ENCODE data around the gene DTNA.

Gene DTNA

DNA sequence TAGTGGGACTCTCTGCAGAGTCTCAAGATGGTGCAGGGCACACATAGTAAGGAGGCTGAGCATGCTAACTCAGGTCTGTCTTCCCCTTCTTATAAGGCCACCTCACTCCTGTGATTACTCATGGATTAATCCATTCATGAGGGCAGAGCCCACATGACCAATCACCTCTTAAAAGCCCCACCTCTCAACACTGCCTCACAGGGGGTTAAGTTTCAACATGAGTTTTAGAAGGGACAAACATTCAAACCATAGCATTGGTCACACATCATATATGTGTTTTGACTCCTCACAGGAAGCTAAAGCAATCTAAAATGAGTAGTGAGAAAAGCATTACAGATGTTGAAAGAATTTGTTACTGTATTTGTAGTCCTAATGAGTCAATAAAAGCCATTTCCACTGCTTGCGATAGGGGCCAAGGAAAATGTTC, 57.5 kb downstream of the DTNA start:
- Histone ChIP-seq H3K27me3 (ENCODE audit: control insufficient read depth, low read length) (no peaks in the 10 kb centered on the region; the same call in 1 of the 2 replicates), H3K9me3 (ENCODE audit: control insufficient read depth, insufficient read depth, low read length) (no peaks in the 10 kb centered on the region), H3K9me2 (replicated peaks; ENCODE audit: control insufficient read depth, low read length) (no peaks in the 10 kb centered on the region), H3K27ac (ENCODE audit: low read depth, low read length) (no peak overlapping the region), H3F3A (ENCODE audit: control insufficient read depth, insufficient read depth) (no peaks in the 10 kb centered on the region), H3K36me3 (ENCODE audit: control insufficient read depth, low read length) (no peaks in the 10 kb centered on the region), H4K20me1 (ENCODE audit: control insufficient read depth, insufficient read depth, low read depth, low read length) (no peaks in the 10 kb centered on the region), H3K4me2 (ENCODE audit: low read length) (no peak overlapping the region), H3K4me1 (ENCODE audit: control insufficient read depth, low read length) (no peaks in the 10 kb centered on the region), H3K79me2 (ENCODE audit: control insufficient read depth, low read length) (no peaks in the 10 kb centered on the region), H3K4me3 (ENCODE audit: low read length) (no peak overlapping the region)
- TF ChIP-seq EZH2phosphoT487 (IDR thresholded peaks at IDR 0.05; ENCODE audit: borderline replicate concordance, low read length) (no peak), CTCF (IDR thresholded peaks at IDR 0.05; ENCODE audit: low read depth, low read length, poor library complexity, severe bottlenecking) (no peak)

- TF ChIP-seq EZH2phosphoT487 (IDR thresholded peaks at IDR 0.05; ENCODE audit: borderline replicate concordance, low read length) (no peak), CTCF (IDR thresholded peaks at IDR 0.05; ENCODE audit: low read depth, low read length, poor library complexity, severe bottlenecking) (no peak)
- H3K79me2 ChIP-seq (ENCODE audit: control insufficient read depth, low read length) = no peaks in the 10 kb centered on the region
- H3K4me3 ChIP-seq (ENCODE audit: low read length) = no peak overlapping the region
- H3K9me3 ChIP-seq (ENCODE audit: control insufficient read depth, insufficient read depth, low read length) = no peaks in the 10 kb centered on the region
- H3K4me2 ChIP-seq (ENCODE audit: low read length) = no peak overlapping the region
- H3K36me3 ChIP-seq (ENCODE audit: control insufficient read depth, low read length) = no peaks in the 10 kb centered on the region
- no peak overlapping the region for H3K27ac ChIP-seq (ENCODE audit: low read depth, low read length)
- H3K9me2 ChIP-seq (replicated peaks; ENCODE audit: control insufficient read depth, low read length) = no peaks in the 10 kb centered on the region
- H3F3A ChIP-seq (ENCODE audit: control insufficient read depth, insufficient read depth) = no peaks in the 10 kb centered on the region
- H3K4me1 ChIP-seq (ENCODE audit: control insufficient read depth, low read length) = no peaks in the 10 kb centered on the region
- H4K20me1 ChIP-seq (ENCODE audit: control insufficient read depth, insufficient read depth, low read depth, low read length) = no peaks in the 10 kb centered on the region
- H3K27me3 ChIP-seq (ENCODE audit: control insufficient read depth, low read length) = peaks cover 5% of the 10 kb centered on the region; the same call in 1 of the 2 replicates
Observed at GRCh38 chr18:34771958-34772357, 61.9 kb downstream of the DTNA start.

DNA sequence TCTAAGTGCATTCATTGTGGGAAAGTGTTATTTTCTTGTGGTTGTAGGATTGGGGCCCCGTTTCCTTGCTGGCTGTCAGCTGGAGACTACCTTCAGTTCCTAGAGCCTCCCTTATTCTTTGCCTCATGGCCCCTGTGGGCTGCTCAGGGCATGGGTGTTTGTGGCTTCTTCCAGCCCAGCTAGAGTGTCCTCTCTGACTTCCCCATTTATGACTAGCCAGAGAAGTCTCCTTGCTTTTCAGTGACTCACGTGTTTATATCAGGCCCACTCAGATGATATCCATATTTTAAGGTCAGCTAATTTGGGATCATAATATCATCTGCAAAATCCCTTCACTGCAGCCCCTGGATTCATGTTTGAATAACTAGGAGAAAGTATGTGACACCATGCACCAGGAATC, 62.8 kb downstream of the DTNA start:
- H3K9me3 ChIP-seq (ENCODE audit: control insufficient read depth, insufficient read depth, low read length) = no peaks in the 10 kb centered on the region
- no peak overlapping the region for H3K27ac ChIP-seq (ENCODE audit: low read depth, low read length)

More for the DNA sequence above, 62.8 kb downstream of the DTNA start:
- TF ChIP-seq CTCF (IDR thresholded peaks at IDR 0.05; ENCODE audit: low read depth, low read length, poor library complexity, severe bottlenecking) = no peak
- Histone ChIP-seq H3F3A (ENCODE audit: control insufficient read depth, insufficient read depth) (no peaks in the 10 kb centered on the region), H3K4me1 (ENCODE audit: control insufficient read depth, low read length) (no peaks in the 10 kb centered on the region), H3K4me2 (ENCODE audit: low read length) (no peak overlapping the region), H4K20me1 (ENCODE audit: control insufficient read depth, insufficient read depth, low read depth, low read length) (no peaks in the 10 kb centered on the region), H3K36me3 (ENCODE audit: control insufficient read depth, low read length) (no peaks in the 10 kb centered on the region), H3K27me3 (ENCODE audit: control insufficient read depth, low read length) (peaks cover 5% of the 10 kb centered on the region), H3K4me3 (ENCODE audit: low read length) (no peak overlapping the region), H3K9me2 (replicated peaks; ENCODE audit: control insufficient read depth, low read length) (no peaks in the 10 kb centered on the region), H3K79me2 (ENCODE audit: control insufficient read depth, low read length) (no peaks in the 10 kb centered on the region)

Data from DOHH2 (cell line).